GM18868 (cell line): ENCODE data around the gene FAM13C.
"Not testable (repeated sequence)": the region's sequence is repeated elsewhere in the genome, so short reads cannot be mapped to it uniquely, and the experiment has no call there.

Source experiments
- ATAC-seq: cut with Tn5 transposase; IDR thresholded peaks from one replicate; pipeline ENCODE4 v1.9.1; 2021; ENCODE audit warnings: mild to moderate bottlenecking, moderate library complexity; ENCODE audit not compliant: unreplicated experiment

FAM13C gene

DNA sequence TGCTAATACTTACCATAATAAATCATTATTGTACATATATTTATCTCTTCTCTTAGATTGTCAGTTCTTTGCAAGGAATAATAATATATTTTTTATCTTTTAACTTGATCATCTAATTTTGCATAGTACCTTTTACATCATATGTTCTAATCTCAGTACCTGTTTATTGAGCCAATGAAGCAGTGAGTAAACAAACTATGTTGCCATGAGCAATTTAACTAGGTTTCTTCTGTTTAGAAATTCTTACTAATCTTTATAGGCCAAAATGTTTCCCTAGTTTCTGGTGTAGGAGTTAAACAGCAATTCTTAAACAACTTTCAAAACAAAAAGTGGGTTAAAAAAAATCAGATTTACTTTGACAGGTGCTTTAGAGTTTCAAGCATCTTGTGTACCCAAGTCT is 124.6 kb downstream of the FAM13C start:
- ATAC-seq, result no peak

DNA sequence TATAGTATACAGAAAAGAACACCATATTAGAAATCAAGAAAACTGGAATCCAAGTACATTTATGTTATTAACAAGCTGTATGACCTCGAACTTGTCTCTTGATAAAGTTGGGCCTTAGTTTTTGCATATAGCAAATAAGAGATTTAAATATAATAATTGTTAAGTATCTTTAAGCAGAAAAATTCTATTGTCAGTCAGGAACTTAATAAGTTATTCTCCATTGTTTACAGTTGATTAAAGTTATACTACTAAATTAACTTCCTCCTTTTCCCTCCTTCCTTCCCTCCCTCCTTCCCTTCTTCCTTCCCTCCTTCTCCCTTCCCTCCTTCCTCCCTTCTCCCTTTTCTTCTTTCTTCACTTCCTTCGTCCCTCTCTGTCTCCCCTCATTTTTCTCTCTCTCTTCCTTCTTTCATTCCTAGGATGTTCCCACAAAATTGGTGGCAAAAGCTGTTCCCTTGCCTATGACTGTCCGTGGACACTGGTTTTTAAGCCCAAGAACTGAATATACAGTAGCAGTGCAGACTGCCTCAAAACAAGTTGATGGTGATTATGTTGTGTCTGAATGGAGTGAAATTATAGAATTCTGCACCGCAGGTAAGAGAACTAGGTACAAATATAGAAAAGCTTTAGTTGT is 126.2 kb downstream of the FAM13C start:
- ATAC-seq, result no peak

DNA sequence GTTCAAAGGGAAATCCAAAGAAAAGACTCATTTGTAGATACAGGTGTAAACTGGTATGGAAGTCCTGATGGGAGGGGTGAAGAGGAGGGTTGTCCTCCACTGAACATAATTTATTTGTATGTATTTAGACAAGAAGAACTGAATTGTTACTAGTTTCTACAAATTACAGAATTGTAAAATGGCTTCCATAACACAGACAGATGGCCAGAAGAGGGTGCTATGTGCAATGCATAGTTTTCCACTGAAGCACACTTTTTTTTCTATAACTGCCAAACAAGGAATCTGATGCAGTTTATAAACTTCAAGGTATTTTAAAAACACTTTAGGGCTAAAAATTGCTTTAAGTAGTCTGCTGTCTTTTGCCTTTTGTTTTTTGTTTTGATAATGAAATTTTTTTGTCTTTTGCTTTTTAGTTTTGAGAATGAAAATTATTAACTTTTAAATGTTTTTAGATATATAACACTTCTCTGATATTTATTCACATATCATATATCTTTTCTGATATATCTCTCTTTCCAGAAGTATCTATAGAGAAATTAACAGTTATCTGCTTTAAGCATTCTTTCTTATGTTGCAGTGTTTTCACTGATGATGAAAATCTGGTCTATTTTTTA is 127.4 kb downstream of the FAM13C start:
- ATAC-seq, result peak; percentile 51

DNA sequence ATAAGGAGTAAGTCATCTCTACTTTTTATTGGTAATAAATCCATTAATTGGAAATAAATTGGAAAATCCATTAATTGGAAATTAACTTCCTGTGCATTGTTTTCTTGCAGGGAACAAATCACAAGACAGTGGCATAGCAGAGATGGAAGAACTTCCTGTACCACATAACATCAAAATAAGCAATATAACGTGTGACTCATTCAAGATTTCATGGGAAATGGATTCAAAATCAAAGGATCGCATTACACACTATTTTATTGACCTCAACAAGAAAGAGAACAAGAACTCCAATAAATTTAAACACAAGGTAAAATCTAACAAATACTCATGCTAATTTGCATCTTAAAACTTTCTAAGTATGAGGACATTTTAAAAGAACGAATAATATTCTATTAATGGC is 128.2 kb downstream of the FAM13C start:
- ATAC-seq, result no peak

DNA sequence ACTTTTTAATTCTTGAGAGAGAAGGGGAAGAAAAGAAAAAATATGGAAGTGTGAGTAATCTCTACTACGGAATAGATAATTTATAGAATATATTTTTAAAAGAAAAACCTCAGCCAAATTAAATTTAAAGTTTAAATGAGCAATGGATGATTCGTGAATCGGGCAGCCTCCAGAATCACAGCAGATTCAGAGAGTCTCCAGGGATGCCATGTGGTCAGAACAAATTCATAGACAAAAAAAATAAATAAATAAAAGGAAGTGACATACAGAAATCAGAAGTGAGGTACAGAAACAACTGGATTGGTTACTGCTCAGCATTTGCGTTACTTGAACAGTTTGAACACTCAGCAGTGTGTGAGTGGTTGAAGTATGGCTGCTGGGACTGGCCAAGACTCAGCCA is 132.9 kb downstream of the FAM13C start:
- ATAC-seq, result no peak

DNA sequence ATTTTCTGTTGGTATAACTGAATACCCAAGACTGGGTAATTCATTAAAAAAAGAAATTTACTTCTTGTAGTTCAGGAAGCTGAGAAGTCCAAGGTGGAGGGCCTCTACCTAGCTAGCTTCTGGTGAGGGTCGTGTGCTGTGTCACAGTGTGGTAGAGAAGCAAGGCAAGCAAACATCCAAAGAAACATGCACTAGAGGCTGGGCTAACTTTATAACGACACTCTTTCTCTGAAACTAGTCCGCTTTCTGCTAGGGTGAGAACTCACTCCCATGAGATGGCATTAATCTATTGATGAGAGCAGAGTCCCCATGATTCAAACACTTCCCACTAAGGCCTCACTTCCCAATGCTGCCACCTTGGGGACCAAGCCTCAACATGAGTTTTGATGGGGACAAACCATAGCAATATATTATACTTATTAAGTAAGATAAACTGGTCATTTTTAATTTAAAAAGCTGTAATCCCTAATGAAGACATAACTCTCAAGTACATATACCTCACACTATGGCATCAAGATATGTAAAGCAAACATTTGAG is 135.1 kb downstream of the FAM13C start:
- no peak for ATAC-seq

DNA sequence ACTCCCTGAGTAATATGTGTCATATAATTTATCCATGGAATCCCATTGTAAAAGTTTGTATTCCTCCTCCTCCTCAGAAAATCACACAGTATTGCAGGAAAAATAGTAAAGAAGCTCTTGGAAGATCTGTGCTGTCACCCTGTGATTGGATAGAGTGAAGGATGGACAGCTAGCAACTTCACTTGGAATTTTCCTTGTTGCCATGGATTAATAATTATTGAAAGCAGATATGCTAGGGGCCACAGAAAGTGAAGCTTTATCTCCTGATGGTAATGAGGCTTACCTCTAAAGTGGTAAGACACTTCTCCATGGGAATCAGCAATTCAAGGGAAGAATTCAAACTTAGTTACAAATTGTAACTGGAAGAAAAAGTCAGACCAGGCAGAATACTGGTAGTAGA is 137.1 kb downstream of the FAM13C start:
- ATAC-seq, result no peak

DNA sequence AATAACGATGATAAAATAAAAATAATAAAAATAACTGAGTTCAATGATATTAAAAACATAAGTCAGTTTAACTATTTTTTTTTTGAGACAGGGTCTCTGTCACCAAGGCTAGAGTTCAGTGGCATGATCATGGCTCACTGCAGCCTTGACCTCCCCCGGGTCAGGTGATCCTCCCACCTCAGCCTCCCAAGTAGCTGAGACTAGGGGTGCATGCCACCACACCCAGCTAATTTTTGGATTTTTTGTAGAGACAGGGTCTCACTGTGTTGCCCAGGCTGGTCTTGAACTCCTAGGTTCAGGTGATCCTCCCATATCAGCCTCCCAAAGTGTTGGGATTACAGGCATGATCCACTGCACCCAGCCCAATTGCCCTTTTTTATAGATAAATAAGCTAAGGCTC is 138.8 kb downstream of the FAM13C start:
- not testable (repeated sequence) for ATAC-seq

DNA sequence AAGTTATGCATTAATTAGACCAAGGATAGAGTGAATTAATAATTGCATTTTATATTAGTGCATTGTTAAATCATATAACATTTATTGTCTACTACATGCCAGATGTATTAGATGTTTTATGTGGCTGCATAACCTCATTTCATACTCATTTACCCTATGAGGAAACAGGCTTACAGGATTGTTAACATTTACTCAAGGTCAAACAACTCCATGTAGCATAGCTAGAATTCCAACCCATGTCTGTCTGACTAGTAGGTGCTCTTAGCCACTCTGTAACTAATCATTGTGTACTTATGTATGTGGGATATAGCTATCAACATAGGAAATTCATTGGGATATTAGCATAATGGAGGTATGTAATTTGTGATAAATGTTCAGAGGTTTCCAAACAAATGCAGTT is 139.6 kb downstream of the FAM13C start:
- no peak for ATAC-seq

DNA sequence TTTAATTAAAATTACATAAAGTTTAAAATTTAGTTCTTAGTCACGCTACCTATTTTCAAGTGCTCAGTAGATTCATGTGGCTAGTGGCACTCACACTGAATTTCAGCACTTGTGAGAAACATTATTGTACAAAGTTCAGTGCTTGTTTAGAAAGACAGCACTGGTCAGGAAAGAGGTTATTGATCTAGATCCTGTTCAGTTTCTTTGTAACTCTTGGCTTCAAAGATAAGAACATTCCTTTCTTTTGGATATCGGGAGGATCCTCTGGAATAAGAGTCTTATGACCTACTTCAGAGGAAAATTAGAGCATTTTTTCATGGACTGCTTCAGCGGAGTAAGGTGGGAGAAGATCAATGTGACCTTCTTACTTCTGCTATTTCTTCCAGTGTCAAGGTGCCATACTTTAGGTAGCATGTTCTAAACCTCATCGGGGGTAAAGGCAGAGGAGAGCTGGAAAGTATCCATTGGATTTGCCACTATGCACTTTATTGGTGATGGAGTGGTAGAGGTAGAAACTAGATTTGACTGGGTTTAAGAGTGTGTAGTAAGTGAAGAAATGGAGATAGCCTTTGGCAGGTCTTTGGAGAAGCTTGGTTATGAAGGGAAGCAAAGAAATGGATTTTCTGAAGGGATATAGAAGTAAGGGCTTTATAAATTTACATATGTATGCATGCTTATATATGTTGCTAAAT is 146.0 kb downstream of the FAM13C start:
- no peak for ATAC-seq

DNA sequence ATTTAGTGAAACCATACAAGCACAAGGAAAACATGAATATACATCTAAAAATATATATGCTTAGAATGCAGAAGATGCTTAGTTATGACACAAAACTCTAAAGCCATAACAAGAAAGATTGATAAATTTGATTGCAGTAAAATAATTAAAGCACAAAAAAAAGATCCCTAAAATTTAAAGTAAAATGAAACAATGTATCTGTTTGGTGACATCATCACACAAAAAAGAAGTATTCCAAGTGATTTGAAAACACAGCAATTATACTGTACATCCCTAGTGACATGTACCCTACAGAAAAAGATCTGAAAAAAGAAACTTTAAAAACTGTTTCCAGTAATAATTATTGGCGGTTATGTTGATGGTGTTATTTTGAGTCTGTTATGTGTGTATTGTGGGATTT is 148.2 kb downstream of the FAM13C start:
- no peak for ATAC-seq

DNA sequence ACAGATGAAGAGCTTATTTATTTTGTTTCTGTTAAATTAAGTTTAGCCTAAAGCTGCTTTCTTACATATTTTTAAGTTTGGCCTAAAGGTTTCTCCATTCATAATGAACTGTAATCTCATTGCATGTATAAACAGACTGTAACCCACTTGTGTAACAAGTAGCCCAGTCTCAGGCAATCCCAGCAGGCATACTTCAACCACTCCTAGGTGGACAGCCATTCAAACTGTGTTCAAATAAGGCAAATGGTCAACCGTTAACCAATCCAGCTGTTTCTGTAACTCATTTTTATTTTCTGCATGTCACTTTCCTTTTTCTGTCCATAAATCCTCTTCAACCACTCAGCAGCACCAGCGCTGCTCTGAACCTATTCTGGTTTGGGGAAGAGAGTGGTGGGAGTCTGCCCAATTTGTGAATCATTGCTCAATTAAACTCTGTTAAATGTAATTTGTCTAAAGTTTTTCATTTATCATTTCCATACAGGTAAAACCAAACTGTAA is 150.0 kb downstream of the FAM13C start:
- no peak for ATAC-seq

DNA sequence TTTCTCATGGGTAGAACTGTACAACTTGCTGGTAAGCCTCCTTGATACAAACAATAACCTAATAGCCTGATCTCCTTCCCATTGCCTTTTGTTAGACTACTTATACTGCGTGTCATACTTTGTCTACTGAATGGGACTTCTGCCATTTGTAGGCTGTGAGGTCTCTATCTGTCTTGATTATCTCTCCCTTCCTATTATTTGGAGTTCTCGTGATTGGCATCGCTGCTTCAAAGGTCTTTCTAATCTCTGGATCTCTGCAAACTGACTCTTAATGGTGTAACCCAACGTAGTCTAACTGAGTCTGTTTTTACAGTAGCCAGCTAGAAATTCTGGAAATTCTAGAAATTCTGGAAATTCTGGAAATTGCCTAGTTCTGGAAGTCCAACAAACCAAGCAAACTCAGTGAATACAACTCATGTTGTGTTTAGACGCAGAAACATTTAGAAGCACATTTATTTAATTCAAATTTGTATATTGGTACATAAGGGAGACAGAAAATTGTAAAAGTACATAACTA is 156.1 kb downstream of the FAM13C start:
- no peak for ATAC-seq
